ENCODE measurements around the gene RGS6.
A peak's percentile ranks its signal among the peaks of the same experiment; 100 is the strongest.

RGS6 gene

DNA sequence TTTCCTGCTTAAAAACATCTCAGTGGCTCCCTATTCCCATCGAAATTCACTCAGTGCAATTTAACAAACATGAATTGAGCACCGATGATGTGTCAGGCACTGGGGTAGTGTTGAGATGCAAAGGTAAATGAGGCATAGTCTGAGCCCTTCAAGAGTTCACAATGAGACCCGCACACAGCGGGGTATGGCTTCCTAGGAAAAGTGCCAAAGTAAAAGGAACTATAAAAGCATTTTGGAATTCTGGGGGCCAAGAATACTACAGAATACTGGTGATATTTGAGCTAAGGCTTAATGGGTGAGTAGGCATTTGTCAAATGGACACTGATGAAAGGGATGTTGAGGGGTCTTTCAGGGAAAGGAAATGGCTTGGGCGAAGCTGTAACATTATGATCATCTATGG lies 646.3 kb downstream of the RGS6 start:
- no peak overlapping the region for H3K4me3 ChIP-seq
- TF ChIP-seq Cebpa-rat (IDR thresholded peaks at IDR 0.05) = no peak

DNA sequence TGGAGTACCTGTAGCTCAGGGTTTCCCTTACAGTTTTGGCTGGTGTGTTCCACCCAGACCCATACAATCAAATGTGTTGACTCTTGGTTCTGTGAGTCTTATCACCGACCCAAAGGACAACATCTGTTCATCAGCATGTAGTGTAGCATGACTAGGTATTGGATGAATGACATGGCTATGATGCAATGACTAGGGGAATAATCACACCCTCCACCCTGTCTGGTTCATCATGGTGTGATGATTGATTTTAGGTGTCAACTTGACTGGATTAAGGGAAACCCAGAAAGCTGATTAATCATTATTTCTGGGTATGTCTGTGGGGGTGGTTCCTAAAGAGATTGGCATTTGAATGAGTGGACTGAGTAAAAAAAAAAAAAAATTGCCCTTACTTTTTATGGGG lies 650.4 kb downstream of the RGS6 start:
- Histone ChIP-seq H3K9ac (no peak overlapping the region), H3K4me1 (no peaks in the 10 kb centered on the region), H3K27me3 (no peaks in the 10 kb centered on the region), H3K9me3 (no peaks in the 10 kb centered on the region), H3K4me2 (no peak overlapping the region), H3K4me3 (no peak overlapping the region), H3K27ac (no peak overlapping the region), H4K20me1 (no peaks in the 10 kb centered on the region), H3K36me3 (no peaks in the 10 kb centered on the region)
- TF ChIP-seq Cebpa-rat (IDR thresholded peaks at IDR 0.05) = no peak

More for the DNA sequence above, 646.3 kb downstream of the RGS6 start:
- Histone ChIP-seq H4K20me1 (no peaks in the 10 kb centered on the region), H3K9me3 (no peaks in the 10 kb centered on the region), H3K4me1 (no peaks in the 10 kb centered on the region), H3K9ac (no peak overlapping the region), H3K27ac (no peak overlapping the region), H3K36me3 (no peaks in the 10 kb centered on the region), H3K4me2 (no peak overlapping the region), H3K27me3 (no peaks in the 10 kb centered on the region)

DNA sequence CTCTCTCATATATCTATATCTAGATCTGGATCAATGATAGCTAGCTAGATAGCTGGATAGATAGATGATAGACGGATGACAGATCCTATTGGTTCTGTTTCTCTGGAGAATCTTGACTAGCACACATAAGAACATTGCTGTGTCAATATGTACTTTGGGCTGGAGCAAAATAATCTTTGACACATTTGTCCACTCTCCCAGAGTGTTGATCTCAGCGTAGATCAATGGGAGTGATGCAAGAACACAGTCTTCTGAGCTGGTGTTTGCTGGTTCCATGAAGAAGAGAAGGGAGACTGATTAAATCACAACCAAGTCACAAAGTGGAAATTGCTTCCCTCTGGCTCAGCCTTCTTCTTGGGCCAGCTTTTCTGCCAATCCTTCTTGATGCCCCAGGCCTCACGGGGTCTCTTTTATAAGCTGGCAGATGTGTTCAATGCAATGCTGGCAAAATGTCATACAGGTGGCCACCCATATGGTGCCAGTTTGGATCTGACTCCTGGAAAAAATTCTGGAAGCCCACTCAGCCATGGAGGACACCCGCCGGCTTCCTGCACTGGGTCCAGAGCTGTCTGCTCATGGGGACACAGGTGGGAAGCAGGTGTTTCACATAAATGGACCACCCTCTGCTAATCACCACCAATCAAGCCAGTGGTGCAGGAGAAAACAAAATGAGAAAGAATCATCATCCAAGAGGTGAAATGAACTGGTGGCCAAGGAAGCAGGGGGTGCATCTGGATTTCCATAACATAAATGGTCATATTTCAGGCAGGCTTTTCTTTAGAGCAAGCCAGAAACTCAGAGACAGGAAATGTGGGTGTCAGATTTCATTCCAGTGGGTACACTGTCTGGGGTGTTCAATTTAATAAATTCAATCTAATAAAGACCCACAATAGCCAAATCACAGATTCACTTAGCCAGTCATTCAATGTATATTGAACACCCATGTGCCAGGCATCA lies 651.4 kb downstream of the RGS6 start:
- H3K9me3 ChIP-seq = no peaks in the 10 kb centered on the region

DNA sequence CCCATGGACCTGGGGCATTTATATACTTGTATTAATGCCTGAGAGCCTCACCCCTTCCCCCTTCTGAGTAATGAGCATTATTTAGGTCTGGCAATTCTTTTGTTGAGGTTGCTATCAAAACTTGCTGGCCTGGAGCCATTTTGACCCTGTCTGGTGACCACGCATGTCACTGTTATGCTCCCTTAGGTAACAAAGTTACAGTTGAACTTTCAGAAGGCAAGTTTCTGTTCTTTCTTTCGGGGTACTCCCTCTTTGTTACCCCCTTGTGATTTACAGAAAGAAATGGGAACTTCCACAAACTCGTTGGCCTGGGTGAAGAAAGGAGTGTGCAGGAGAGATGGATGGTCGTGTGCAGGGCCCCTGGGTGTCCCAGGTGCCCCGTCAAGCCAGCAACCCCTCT lies 656.3 kb downstream of the RGS6 start:
- 0 out of 2 replicates have a peak, but pooled peaks cover 5% of the 10 kb centered on the region for H3K9me3 ChIP-seq
- H3K36me3 ChIP-seq = no peaks in the 10 kb centered on the region
- H3K4me3 ChIP-seq = no peak overlapping the region
- no peak for TF ChIP-seq Cebpa-rat (IDR thresholded peaks at IDR 0.05)
- no peaks in the 10 kb centered on the region for H3K27me3 ChIP-seq
- no peak overlapping the region for H3K9ac ChIP-seq
- H3K4me1 ChIP-seq = peaks cover 15% of the 10 kb centered on the region
- H3K27ac ChIP-seq = no peak overlapping the region
- H3K4me2 ChIP-seq = no peak overlapping the region
- no peaks in the 10 kb centered on the region for H4K20me1 ChIP-seq

More for the DNA sequence above, 651.4 kb downstream of the RGS6 start:
- no peak overlapping the region for H3K9ac ChIP-seq
- no peak overlapping the region for H3K4me3 ChIP-seq
- H3K27me3 ChIP-seq = no peaks in the 10 kb centered on the region
- H3K36me3 ChIP-seq = no peaks in the 10 kb centered on the region
- no peak overlapping the region for H3K4me2 ChIP-seq
- no peaks in the 10 kb centered on the region for H4K20me1 ChIP-seq
- no peak for TF ChIP-seq Cebpa-rat (IDR thresholded peaks at IDR 0.05)
- H3K4me1 ChIP-seq = no peaks in the 10 kb centered on the region
- H3K27ac ChIP-seq = no peak overlapping the region

DNA sequence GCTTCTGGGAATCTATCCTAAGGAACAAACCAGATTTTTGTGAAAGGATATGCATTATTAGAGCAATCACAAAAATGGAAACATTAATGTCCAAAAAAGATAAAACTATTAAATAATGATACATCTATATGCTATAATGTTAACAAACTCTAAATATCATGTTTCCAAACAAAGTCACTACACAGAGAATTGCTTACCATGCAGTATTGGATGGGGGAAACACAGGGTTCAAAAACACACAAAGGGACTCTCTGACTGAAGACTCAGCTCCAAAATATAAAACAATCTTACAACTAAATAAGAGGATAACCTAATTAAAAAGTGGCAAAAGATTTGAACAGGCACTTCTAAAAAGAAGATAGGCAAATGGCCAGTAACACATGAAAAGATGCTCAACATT lies 657.4 kb downstream of the RGS6 start:
- Histone ChIP-seq H3K36me3 (no peaks in the 10 kb centered on the region), H3K9me3 (0 out of 2 replicates have a peak, but pooled peaks cover 5% of the 10 kb centered on the region), H3K4me2 (no peak overlapping the region), H3K27ac (no peak overlapping the region), H4K20me1 (no peaks in the 10 kb centered on the region), H3K4me1 (peaks cover 15% of the 10 kb centered on the region), H3K9ac (no peak overlapping the region), H3K27me3 (no peaks in the 10 kb centered on the region), H3K4me3 (no peak overlapping the region)
- no peak for TF ChIP-seq Cebpa-rat (IDR thresholded peaks at IDR 0.05)

DNA sequence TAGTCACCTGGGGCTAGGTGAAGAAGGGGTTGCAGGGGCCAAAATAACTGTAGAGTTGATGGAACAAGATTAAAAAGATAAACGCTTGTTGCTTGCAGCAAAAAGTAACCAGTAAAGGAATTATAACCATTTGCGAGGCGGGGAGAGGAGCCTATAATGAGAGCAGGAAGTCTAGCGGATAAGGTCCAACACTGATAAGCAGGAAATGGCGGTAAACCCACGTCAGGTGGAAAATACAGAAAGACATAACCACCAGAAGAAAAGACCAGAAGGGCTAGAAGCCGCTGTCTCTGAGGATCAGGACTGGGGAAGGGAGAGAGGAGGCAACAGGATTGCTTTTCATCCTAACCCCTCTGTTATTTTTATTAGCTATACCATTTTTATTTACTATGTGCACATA lies 658.3 kb downstream of the RGS6 start:
- peak overlapping the region; percentile 74 for H3K4me2 ChIP-seq
- 0 out of 2 replicates have a peak, but pooled peaks cover 5% of the 10 kb centered on the region for H3K9me3 ChIP-seq
- no peak for TF ChIP-seq Cebpa-rat (IDR thresholded peaks at IDR 0.05)
- H3K27ac ChIP-seq = no peak overlapping the region
- no peaks in the 10 kb centered on the region for H3K36me3 ChIP-seq
- H3K9ac ChIP-seq = no peak overlapping the region; the same call in 1 of the 2 replicates
- peaks cover 15% of the 10 kb centered on the region for H3K4me1 ChIP-seq
- no peaks in the 10 kb centered on the region for H3K27me3 ChIP-seq
- H4K20me1 ChIP-seq = no peaks in the 10 kb centered on the region
- H3K4me3 ChIP-seq = 0 out of 2 replicates have a peak overlapping the region, but pooled peaks have one; percentile 20

DNA sequence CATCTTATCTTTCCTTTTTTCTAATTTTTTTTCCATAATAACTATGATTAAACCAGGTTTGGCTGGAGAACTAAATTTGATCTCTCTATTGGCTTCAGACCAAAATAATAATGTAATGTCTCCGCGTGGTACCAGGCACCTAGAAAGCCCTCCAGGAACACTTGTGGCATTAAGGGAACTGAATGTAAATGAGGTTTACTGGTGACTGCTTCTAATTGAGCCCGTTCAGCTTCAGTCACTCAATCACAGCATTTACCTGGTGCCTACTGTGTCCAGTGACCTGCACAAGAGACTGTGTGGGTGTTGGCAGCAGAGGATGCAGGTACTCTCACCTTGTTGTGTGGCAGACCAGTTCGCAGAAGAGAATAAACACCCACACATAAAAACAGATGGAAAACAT lies 659.2 kb downstream of the RGS6 start:
- H3K4me1 ChIP-seq = peaks cover 15% of the 10 kb centered on the region
- no peak overlapping the region for H3K27ac ChIP-seq
- TF ChIP-seq Cebpa-rat (IDR thresholded peaks at IDR 0.05) = no peak
- H4K20me1 ChIP-seq = no peaks in the 10 kb centered on the region
- no peaks in the 10 kb centered on the region for H3K27me3 ChIP-seq
- H3K4me3 ChIP-seq = no peak overlapping the region
- 0 out of 2 replicates have a peak, but pooled peaks cover 5% of the 10 kb centered on the region for H3K9me3 ChIP-seq
- H3K4me2 ChIP-seq = peak overlapping the region; percentile 74; the same call in 1 of the 2 replicates
- no peaks in the 10 kb centered on the region for H3K36me3 ChIP-seq
- no peak overlapping the region for H3K9ac ChIP-seq

DNA sequence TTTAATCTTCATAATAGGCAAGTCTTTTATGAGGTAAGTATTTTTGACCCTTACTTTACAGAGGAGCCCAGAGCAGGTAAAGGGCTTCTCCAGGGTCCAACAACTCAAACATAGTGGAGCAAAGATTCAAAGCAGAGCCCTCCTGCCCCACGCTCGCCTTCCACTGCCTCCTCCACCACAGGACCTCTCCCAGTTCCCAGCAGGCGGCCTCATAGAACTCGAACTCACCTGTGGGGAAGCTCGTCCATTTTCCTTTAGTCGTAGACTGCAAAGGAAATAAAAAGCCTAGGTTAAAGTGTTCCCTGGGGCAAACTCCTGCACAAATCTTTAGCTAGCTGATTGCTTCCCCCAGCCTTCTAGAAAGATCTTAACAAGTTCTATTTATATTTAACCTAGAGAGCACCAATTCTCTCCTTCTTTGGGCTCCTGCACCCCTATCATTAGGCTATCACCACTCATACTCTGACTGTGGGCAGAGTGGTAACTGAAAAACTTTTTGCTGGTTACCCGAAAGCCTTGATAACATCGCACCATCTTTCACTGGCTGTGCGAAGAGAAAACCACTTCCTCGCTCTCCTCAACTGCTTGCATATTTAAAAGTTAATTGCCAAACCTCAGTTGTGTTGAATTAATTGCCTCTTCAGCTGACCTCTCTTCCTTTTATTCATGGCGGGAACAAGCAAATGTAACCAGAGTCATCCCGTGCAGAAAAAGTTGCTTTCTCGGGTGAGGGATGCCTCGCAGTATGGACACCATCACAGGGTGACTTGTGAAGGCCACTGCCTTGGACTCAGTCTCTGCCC lies 662.1 kb downstream of the RGS6 start:
- H3K27ac ChIP-seq = no peak overlapping the region
- no peak for TF ChIP-seq Cebpa-rat (IDR thresholded peaks at IDR 0.05)
- H3K9ac ChIP-seq = no peak overlapping the region
- no peaks in the 10 kb centered on the region for H4K20me1 ChIP-seq
- H3K9me3 ChIP-seq = 0 out of 2 replicates have a peak, but pooled peaks cover 5% of the 10 kb centered on the region
- no peak overlapping the region; the same call in 1 of the 2 replicates for H3K4me2 ChIP-seq
- H3K4me3 ChIP-seq = no peak overlapping the region
- H3K4me1 ChIP-seq = peaks cover 28% of the 10 kb centered on the region
- H3K36me3 ChIP-seq = no peaks in the 10 kb centered on the region
- H3K27me3 ChIP-seq = no peaks in the 10 kb centered on the region

DNA sequence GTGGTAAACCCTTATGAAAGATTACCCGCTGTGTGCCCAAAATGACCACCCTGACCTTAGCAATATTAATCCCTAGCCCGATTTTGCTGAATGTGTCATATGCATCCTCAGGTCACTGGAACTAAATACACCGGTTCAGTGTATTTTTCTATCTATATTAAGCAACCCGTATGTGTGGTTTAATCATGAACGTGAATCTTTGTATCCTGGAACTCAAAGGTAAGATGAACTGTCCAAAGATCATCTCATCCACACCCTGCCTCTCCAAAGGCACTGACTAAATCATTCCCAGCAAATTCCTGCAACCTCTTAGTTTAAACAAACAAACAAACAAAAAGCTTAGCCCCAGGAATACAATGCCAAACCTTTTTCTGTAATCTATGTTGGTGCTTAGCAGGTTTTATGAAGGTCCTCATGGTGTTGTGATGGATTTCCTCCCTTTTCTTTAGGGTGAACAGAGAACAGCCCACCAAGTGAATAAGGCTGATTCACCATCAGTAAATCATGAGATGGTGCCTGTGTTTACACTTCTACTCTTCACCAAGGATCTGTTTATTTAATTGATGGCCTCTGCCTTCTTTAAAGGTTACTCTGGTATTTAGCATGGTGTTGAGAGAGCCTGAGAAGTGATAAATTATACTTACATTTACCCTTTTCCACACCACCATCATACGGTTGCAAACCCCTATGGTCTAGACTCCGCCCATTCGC lies 663.1 kb downstream of the RGS6 start:
- no peaks in the 10 kb centered on the region for H3K27me3 ChIP-seq

More for the DNA sequence above, 663.1 kb downstream of the RGS6 start:
- Histone ChIP-seq H3K36me3 (no peaks in the 10 kb centered on the region), H3K4me3 (no peak overlapping the region), H3K9me3 (no peaks in the 10 kb centered on the region), H3K9ac (no peak overlapping the region), H4K20me1 (no peaks in the 10 kb centered on the region), H3K4me2 (no peak overlapping the region), H3K4me1 (peaks cover 35% of the 10 kb centered on the region), H3K27ac (no peak overlapping the region)
- no peak for TF ChIP-seq Cebpa-rat (IDR thresholded peaks at IDR 0.05)
